ENCODE measurements around the gene GMPPB.

- TF ChIP-seq POLR2A (IDR thresholded peaks at IDR 0.05; ENCODE audit: low read depth, low read length) (peak; percentile 66), POLR2AphosphoS5 (IDR thresholded peaks at IDR 0.05; ENCODE audit: low read depth, low read length) (peak; percentile 6; the same call in 1 of the 2 replicates)
Measured at GRCh38 chr3:49673715-49674496, 49.8 kb downstream of the GMPPB start, which contains the start of gene APEH.

Data from GM12892 (cell line).